GM23338 (cell line): ENCODE results near the gene LTBP3. TPM values are rescaled to one million over a fixed set of nuclear protein-coding genes. Genes with fewer than 3 reads are reported as not detected.

Experiments used
- ATAC-seq: fragments of 200-7000 bp; cut with Tn5 transposase; 3 replicates; pipeline ENCODE4 v1.9.1; 2020
- DNase-seq: peaks from one replicate; pipeline ENCODE4 v3.0.0-alpha.2; 2015; ENCODE audit warnings: low spot score
- H2AFZ ChIP-seq: fragments of 200-600 bp; sonication (generic); 2 replicates; pipeline ENCODE4 v1.8.0; 2016; ENCODE audit warnings: antibody characterized with exemption, mild to moderate bottlenecking, moderate library complexity
- H3F3A ChIP-seq: fragments of 200-600 bp; sonication (generic); replicated peaks from 2 replicates; pipeline ENCODE4 v1.8.0; 2017; ENCODE audit warnings: antibody characterized with exemption, mixed run types, low read depth
- H3K27ac ChIP-seq: fragments of 200-600 bp; sonication (generic); 2 replicates; pipeline ENCODE4 v1.6.1; 2016; ENCODE audit warnings: low read depth
- H3K27me3 ChIP-seq: fragments of 200-600 bp; sonication (generic); 2 replicates; pipeline ENCODE4 v1.8.0; 2016; ENCODE audit warnings: mild to moderate bottlenecking, mixed run types, moderate library complexity; ENCODE audit not compliant: insufficient read depth
- H3K36me3 ChIP-seq: fragments of 200-600 bp; sonication (generic); 2 replicates; pipeline ENCODE4 v1.8.0; 2016; ENCODE audit warnings: mild to moderate bottlenecking; ENCODE audit not compliant: insufficient read depth
- H3K4me1 ChIP-seq: fragments of 200-600 bp; sonication (generic); 2 replicates; pipeline ENCODE4 v1.8.0; 2016; ENCODE audit warnings: mild to moderate bottlenecking, moderate library complexity; ENCODE audit not compliant: insufficient read depth
- H3K4me2 ChIP-seq: fragments of 200-600 bp; sonication (generic); 2 replicates; pipeline ENCODE4 v1.7.1; 2017; ENCODE audit warnings: mixed run types
- H3K4me3 ChIP-seq: fragments of 200-600 bp; sonication (generic); 2 replicates; pipeline ENCODE4 v1.6.1; 2016; ENCODE audit warnings: mixed run types
- H3K79me2 ChIP-seq: fragments of 200-600 bp; sonication (generic); replicated peaks from 2 replicates; pipeline ENCODE4 v1.8.0; 2017; ENCODE audit warnings: mild to moderate bottlenecking; ENCODE audit not compliant: insufficient read depth
- H3K9me2 ChIP-seq: fragments of 200-600 bp; sonication (generic); 2 replicates; pipeline ENCODE4 v1.8.0; 2017; ENCODE audit not compliant: insufficient read depth
- H4K20me1 ChIP-seq: fragments of 200-600 bp; sonication (generic); replicated peaks from 2 replicates; pipeline ENCODE4 v1.8.0; 2017; ENCODE audit warnings: mild to moderate bottlenecking; ENCODE audit not compliant: insufficient read depth
- H3K27ac Mint-ChIP-seq: 2 replicates; pipeline ENCODE4 v1.8.0; 2020; ENCODE audit warnings: inconsistent platforms, mild to moderate bottlenecking, moderate library complexity, mixed read lengths
- H3K27me3 Mint-ChIP-seq: 3 replicates; pipeline ENCODE4 v1.8.0; 2022; ENCODE audit warnings: low read depth, mild to moderate bottlenecking, moderate library complexity, mixed read lengths, inconsistent platforms; ENCODE audit not compliant: insufficient read depth, poor library complexity
- H3K36me3 Mint-ChIP-seq: 3 replicates; pipeline ENCODE4 v1.8.0; 2021; ENCODE audit warnings: low read depth, mild to moderate bottlenecking, inconsistent platforms, moderate library complexity, mixed read lengths
- H3K4me1 Mint-ChIP-seq: 3 replicates; pipeline ENCODE4 v1.8.0; 2020; ENCODE audit warnings: mild to moderate bottlenecking, inconsistent platforms, mixed read lengths
- H3K4me3 Mint-ChIP-seq: 3 replicates; pipeline ENCODE4 v1.8.0; 2021; ENCODE audit warnings: moderate library complexity, mild to moderate bottlenecking, inconsistent platforms, mixed read lengths
- H3K9me3 Mint-ChIP-seq: 3 replicates; pipeline ENCODE4 v1.8.0; 2020; ENCODE audit warnings: moderate library complexity, mild to moderate bottlenecking, inconsistent platforms, mixed read lengths
- CREB1 ChIP-seq: fragments of 250-450 bp; sonication (Bioruptor Pico); IDR thresholded peaks from 2 replicates; pipeline ENCODE4 v1.5.0; 2020; ENCODE audit warnings: low read depth, mild to moderate bottlenecking, moderate library complexity
- EZH2 ChIP-seq: fragments of 200-600 bp; sonication (generic); IDR thresholded peaks from one replicate; pipeline ENCODE4 v1.8.0; 2017; ENCODE audit warnings: antibody characterized with exemption, mild to moderate bottlenecking, low read depth; ENCODE audit not compliant: unreplicated experiment
- EZH2phosphoT487 ChIP-seq: fragments of 200-600 bp; sonication (generic); IDR thresholded peaks from one replicate; pipeline ENCODE4 v1.8.1; 2018; ENCODE audit warnings: antibody characterized with exemption; ENCODE audit not compliant: unreplicated experiment
- NANOG ChIP-seq: IDR thresholded peaks from 2 replicates; pipeline ENCODE4 v1.6.1; 2016; ENCODE audit warnings: antibody characterized with exemption, borderline replicate concordance
- STAT1 ChIP-seq: IDR thresholded peaks from one replicate; pipeline ENCODE4 v1.6.1; 2016; ENCODE audit warnings: antibody characterized with exemption; ENCODE audit not compliant: unreplicated experiment
- ZNF114 ChIP-seq: fragments of 250-450 bp; sonication (Bioruptor Pico); IDR thresholded peaks from 2 replicates; pipeline ENCODE4 v1.5.0; 2020; ENCODE audit warnings: mild to moderate bottlenecking, moderate library complexity
- ZNF331 ChIP-seq: fragments of 250-450 bp; sonication (Bioruptor Pico); IDR thresholded peaks from 2 replicates; pipeline ENCODE4 v1.5.0; 2020; ENCODE audit warnings: low read depth, mild to moderate bottlenecking, moderate library complexity
- polyA plus RNA-seq: library from polyadenylated mRNA; unstranded; fragments of >200 nt; fragmentation: Nextera tagmentation; extraction: Ambion mirVana; gene quantifications from 2 replicates; pipeline ENCODE4 v1.2.1, GENCODE V29; 2016
- total RNA-seq: library from RNA; depleted of rRNA; stranded (reverse); fragments of >200 nt; shearing (Covaris generic); gene quantifications from 2 replicates; pipeline ENCODE4 v1.2.3, GENCODE V29; 2014
- TF ChIP-seq, protein P1 (sequence below): IDR thresholded peaks from one replicate; pipeline ENCODE4 v1.6.1; 2018; ENCODE audit warnings: antibody characterized with exemption; ENCODE audit not compliant: unreplicated experiment
- TF ChIP-seq, protein P2 (sequence below): IDR thresholded peaks from 2 replicates; pipeline ENCODE4 v1.6.1; 2016; ENCODE audit warnings: antibody characterized with exemption

LTBP3 gene
- total and polyA plus RNA-seq, 2 experiments from 2014 or later, result 9.5 to 29.2 TPM

DNA sequence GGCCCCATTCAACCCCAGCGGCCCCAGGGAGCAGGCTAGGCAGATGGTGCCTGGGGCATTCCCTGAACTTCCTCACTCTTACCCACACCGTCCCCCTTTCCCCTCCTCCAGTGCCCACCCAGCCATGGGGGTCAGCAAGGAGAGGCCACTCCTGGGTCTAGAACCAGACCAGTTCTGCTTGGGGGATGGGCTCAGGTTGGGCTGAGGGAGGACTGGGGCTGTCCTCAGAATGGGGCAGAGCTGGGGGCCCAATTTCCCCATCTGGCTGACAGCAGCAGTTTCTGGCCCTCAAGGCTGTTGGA lies 20.9 kb downstream of the LTBP3 start (continued):
- TF ChIP-seq NANOG (no peak), EZH2 (no peak)

GRCh38 chr11:65536412-65537295 lies 21.5 kb downstream of the LTBP3 start:
- Mint-ChIP-seq H3K4me3 (no peak overlapping the region), H3K27ac (no peak overlapping the region), H3K36me3 (peaks cover 14% of the 10 kb centered on the region), H3K4me1 (0 out of 3 replicates have a peak, but pooled peaks cover 2% of the 10 kb centered on the region), H3K27me3 (peaks cover 20% of the 10 kb centered on the region), H3K9me3 (no peaks in the 10 kb centered on the region)
- Histone ChIP-seq H3K4me1 (peaks cover 5% of the 10 kb centered on the region; the same call in 1 of the 2 replicates), H2AFZ (no peak overlapping the region), H3K9me2 (no peaks in the 10 kb centered on the region), H3K4me2 (no peak overlapping the region), H3K27me3 (peaks cover 22% of the 10 kb centered on the region), H3K27ac (no peak overlapping the region), H4K20me1 (no peaks in the 10 kb centered on the region; the same call in 1 of the 2 replicates), H3F3A (peaks cover 30% of the 10 kb centered on the region; the same call in 1 of the 2 replicates), H3K4me3 (no peak overlapping the region), H3K36me3 (no peaks in the 10 kb centered on the region; the same call in 1 of the 2 replicates), H3K79me2 (no peaks in the 10 kb centered on the region)
- TF ChIP-seq EZH2 (no peak), NANOG (no peak), ZNF331 (no peak)
- TF ChIP-seq, protein P1, sequence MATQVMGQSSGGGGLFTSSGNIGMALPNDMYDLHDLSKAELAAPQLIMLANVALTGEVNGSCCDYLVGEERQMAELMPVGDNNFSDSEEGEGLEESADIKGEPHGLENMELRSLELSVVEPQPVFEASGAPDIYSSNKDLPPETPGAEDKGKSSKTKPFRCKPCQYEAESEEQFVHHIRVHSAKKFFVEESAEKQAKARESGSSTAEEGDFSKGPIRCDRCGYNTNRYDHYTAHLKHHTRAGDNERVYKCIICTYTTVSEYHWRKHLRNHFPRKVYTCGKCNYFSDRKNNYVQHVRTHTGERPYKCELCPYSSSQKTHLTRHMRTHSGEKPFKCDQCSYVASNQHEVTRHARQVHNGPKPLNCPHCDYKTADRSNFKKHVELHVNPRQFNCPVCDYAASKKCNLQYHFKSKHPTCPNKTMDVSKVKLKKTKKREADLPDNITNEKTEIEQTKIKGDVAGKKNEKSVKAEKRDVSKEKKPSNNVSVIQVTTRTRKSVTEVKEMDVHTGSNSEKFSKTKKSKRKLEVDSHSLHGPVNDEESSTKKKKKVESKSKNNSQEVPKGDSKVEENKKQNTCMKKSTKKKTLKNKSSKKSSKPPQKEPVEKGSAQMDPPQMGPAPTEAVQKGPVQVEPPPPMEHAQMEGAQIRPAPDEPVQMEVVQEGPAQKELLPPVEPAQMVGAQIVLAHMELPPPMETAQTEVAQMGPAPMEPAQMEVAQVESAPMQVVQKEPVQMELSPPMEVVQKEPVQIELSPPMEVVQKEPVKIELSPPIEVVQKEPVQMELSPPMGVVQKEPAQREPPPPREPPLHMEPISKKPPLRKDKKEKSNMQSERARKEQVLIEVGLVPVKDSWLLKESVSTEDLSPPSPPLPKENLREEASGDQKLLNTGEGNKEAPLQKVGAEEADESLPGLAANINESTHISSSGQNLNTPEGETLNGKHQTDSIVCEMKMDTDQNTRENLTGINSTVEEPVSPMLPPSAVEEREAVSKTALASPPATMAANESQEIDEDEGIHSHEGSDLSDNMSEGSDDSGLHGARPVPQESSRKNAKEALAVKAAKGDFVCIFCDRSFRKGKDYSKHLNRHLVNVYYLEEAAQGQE, result no peak
- no peak for DNase-seq
- ATAC-seq, result no peak

DNA sequence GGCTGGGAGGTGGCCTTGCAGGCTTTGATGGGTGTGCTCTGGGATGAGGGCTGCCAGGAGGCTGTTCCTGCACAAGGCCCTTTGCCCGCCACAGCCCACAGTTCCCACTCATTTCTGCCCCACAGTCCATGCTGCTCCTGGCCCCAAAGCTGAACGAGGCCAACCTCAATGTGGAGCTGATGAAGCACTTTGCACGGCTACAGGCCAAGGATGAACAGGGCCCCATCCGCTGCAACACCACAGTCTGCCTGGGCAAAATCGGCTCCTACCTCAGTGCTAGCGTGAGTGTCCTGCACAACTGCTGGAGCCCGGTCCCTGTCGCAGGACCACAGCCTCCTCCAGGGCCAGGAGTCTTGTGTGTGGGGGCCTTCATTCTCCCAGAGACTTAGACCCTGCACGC lies 23.1 kb downstream of the LTBP3 start:
- Mint-ChIP-seq H3K9me3 (no peaks in the 10 kb centered on the region), H3K27ac (no peak overlapping the region), H3K36me3 (peaks cover 26% of the 10 kb centered on the region), H3K4me3 (no peak overlapping the region), H3K4me1 (no peaks in the 10 kb centered on the region), H3K27me3 (peaks cover 18% of the 10 kb centered on the region)
- H3K79me2 ChIP-seq, result no peaks in the 10 kb centered on the region
- no peaks in the 10 kb centered on the region; the same call in 1 of the 2 replicates for H4K20me1 ChIP-seq
- H3K4me3 ChIP-seq, result no peak overlapping the region
- H2AFZ ChIP-seq, result no peak overlapping the region
- peaks cover 26% of the 10 kb centered on the region; the same call in 1 of the 2 replicates for H3F3A ChIP-seq
- H3K27ac ChIP-seq, result no peak overlapping the region
- TF ChIP-seq, protein P1, result no peak
- no peak for TF ChIP-seq STAT1
- TF ChIP-seq ZNF114 (CRISPR knock-in tag), result no peak
- TF ChIP-seq, protein P2, sequence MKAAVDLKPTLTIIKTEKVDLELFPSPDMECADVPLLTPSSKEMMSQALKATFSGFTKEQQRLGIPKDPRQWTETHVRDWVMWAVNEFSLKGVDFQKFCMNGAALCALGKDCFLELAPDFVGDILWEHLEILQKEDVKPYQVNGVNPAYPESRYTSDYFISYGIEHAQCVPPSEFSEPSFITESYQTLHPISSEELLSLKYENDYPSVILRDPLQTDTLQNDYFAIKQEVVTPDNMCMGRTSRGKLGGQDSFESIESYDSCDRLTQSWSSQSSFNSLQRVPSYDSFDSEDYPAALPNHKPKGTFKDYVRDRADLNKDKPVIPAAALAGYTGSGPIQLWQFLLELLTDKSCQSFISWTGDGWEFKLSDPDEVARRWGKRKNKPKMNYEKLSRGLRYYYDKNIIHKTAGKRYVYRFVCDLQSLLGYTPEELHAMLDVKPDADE, result no peak
- no peak for TF ChIP-seq EZH2phosphoT487
- TF ChIP-seq CREB1 (CRISPR knock-in tag), result no peak
- no peak for TF ChIP-seq ZNF331
- ATAC-seq (no peak), DNase-seq (no peak)
- H3K27me3 ChIP-seq, result peaks cover 19% of the 10 kb centered on the region
- H3K4me2 ChIP-seq, result no peak overlapping the region
- no peaks in the 10 kb centered on the region for H3K9me2 ChIP-seq
- peaks cover 5% of the 10 kb centered on the region; the same call in 1 of the 2 replicates for H3K4me1 ChIP-seq
- no peaks in the 10 kb centered on the region; the same call in 1 of the 2 replicates for H3K36me3 ChIP-seq
